Superior temporal gyrus (tissue), 1 donor: ENCODE results near the gene MAGEL2.
A peak's percentile ranks its signal among the peaks of the same experiment; 100 is the strongest.

Experiments
- DNase-seq: peaks from one replicate; pipeline ENCODE4 v3.0.0-alpha.2; 2016; ENCODE audit errors: extremely low spot score

The MAGEL2 gene

GRCh38 chr15:23647421-23648370, at the start of gene MAGEL2:
TSS of gene MAGEL2 (minus strand) at chr15:23647867. CDS start at chr15:23647742, 125 bp downstream.
- DNase-seq = no peak

DNA sequence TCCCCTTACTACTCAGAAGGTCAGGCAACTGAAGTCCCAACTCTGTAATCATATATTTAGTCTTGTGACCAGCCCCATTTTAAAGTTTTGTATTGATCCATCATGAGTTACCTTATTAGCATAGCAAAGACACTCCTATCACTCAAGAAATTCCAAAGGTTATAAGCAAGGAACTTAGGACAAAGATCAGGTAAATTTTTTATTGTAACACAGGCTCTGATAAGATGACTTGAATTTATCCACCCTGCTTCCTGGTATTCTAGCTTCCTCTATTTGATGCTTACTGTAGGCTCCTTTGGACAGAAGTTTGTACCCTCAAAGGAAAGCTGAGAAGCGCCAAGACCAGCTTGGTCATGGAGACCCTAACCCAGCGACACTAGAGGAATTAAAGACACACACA, 47.6 kb upstream of the MAGEL2 start:
- DNase-seq = no peak

- no peak for DNase-seq
Observed at GRCh38 chr15:23694592-23694991, 46.9 kb upstream of the MAGEL2 start.

- DNase-seq = peak; percentile 80
Observed at GRCh38 chr15:23690450-23690852, 42.8 kb upstream of the MAGEL2 start.

GRCh38 chr15:23690015-23690414, 42.3 kb upstream of the MAGEL2 start:
- DNase-seq = no peak

DNA sequence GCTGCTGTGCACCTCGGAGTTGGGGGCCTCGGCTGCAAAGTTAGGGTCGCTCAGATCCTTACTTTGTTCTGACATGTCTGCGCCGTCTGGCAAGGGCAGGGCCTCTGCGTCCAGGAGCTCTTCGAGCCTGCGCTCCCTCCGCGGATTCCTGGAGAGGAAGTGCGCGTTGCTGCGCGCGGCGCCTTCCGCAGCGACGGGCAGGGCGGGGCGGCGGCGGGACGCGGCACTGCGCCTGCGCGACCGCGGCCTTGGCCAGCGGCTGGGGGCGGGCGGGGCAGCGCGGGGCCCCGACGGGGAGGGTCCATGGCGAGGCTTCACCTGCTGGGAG, 39.4 kb upstream of the MAGEL2 start, which contains the start of gene NDN:
Gene NDN, minus strand, starts transcription at position 163 of the 328 bp plus-strand sequence. Its CDS starts 88 bp downstream, at position 75.
- DNase-seq = peak; percentile 33

- no peak for DNase-seq
Observed at GRCh38 chr15:23686466-23687142, 38.9 kb upstream of the MAGEL2 start.

DNA sequence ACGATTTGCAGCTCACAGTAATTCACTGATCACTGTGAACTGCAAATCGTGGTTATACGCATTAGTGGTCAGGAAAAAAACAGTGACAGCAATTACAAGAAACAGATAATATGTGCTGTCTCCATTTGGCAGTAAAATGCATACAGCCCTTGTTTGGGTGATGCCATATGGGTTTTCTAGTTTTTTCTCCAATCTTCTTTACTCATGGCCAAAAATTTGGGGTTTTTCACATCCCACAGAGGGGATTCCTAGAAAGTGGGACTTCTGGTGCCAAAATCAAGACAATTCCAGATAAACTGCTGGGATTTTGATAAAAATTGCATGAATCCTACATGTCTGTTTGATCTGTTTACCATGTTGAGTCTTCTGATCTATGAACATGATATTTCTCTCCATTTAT, 23.8 kb upstream of the MAGEL2 start:
- DNase-seq = no peak

GRCh38 chr15:23670970-23671369, 23.3 kb upstream of the MAGEL2 start:
- DNase-seq = no peak

DNA sequence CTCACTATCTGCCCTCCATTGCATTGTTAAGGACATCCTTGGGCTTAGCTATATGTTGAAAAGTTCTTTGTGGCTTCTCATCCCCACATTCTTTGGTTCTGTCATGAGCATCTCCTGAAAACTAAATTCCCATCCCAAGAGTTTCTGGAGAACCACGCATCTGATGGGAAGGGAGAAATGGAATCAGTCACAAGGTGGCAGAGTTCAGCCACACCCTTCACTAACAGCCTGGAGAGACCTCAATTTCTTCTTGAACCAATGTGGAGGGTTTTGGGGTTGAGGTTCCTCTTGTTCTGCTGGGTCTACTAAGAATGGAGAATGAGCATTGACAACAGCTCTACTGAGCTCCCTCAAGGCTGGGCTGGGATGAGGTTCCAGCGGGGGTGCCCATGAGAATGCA, 15.6 kb upstream of the MAGEL2 start:
- DNase-seq = no peak

- peak; percentile 74 for DNase-seq
Observed at GRCh38 chr15:23648920-23649515, 1.4 kb upstream of the MAGEL2 start.

- no peak for DNase-seq
Observed at GRCh38 chr15:23647001-23647295, 719 bp downstream of the MAGEL2 start.

DNA sequence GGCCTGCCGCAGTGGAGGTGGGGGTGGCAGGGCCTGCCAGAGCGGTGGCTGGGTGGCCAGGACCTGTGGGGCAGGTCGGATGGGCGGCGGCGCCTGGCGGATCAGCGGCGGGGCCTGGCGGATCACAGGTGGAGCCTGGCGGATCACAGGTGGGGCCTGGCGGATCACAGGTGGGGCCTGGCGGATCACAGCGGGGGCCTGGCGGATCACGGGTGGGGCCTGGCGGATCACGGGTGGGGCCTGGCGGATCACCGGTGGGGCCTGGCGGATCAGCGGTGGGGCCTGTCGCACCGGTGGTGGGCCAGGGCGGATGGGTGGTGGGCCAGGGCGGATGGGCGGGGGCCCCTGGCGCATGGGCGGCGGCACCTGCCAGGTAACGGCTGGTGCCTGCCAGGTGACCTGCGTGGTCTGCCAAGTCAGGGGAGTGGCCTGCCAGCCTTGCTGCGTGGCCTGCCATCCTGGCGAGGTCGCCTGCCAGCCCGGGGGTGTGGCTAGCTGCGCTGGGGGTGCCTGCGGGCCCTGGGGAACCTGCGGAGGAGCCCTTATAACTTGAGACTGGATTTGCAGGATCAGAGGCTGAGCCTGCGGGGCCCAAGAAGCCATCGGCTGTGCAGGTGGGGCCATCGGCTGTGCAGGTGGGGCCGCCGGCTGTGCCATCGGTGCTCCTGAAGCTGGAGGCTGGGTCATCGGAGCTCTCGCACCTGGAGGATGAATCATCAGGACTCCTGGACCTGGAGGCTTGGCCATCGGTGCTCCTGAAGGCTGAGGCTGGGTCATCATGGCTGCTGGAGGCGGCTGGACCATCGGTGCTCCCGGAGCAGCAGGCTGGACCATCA, 1.3 kb downstream of the MAGEL2 start:
- no peak for DNase-seq

DNA sequence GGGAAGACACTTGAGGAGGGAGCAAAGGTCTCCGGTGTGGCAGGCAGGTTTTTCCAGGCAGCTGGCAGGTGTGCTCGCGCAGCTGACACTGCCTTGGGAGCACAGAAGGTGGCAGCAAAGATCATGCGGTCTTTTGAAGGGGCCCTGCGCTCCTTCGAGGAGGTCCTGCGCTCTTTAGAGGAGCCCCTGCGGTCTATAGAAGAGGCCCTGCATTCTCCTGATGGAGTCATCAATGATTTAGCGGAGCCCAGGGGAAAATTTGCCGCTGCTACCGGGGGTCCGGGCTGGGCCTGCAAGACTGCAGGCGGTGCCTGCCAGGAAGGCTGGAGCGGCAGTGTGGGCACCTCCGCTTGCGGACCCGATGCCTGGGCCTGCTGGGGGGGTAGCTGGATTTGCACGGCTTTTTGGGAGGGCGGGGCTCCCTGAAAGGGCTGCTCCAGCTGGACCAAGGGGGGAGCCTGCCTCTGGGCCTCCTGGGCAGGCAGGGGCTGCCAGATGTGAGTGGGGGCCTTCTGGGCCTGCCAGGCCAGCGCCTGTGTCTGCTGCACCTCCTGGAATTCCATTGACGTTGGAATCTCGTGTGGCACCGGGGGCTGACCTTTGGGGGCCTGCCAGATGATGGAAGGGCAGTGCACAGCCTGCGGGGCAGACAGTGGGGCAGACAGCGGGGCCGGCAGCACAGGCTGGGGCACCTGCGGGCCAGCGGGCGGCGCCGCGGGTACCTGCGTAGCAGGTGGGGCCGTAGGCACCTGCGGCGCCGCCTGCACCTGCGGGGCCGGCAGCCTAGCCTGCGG, 2.1 kb downstream of the MAGEL2 start:
- DNase-seq = no peak

GRCh38 chr15:23644829-23645228, 2.8 kb downstream of the MAGEL2 start:
- no peak for DNase-seq

- DNase-seq = peak; percentile 91
Observed at GRCh38 chr15:23642413-23643044, 5.1 kb downstream of the MAGEL2 start.

GRCh38 chr15:23634181-23634580, 13.5 kb downstream of the MAGEL2 start:
- DNase-seq = no peak

GRCh38 chr15:23629234-23629805, 18.3 kb downstream of the MAGEL2 start:
- peak; percentile 63 for DNase-seq

- no peak for DNase-seq
Observed at GRCh38 chr15:23628612-23629233, 18.9 kb downstream of the MAGEL2 start.

GRCh38 chr15:23616536-23616935, 31.1 kb downstream of the MAGEL2 start:
- no peak for DNase-seq
